KMS-11 (cell line): ENCODE data around the gene FOXP1.

Experiments
- H2AFZ ChIP-seq: fragments of 200-600 bp; sonication (generic); 2 replicates; pipeline ENCODE4 v1.6.1; 2016; ENCODE audit warnings: antibody characterized with exemption, mixed run types, low read depth
- H3K27ac ChIP-seq: fragments of 200-600 bp; sonication (generic); 2 replicates; pipeline ENCODE4 v1.6.1; 2016; ENCODE audit warnings: mild to moderate bottlenecking, mixed run types
- H3K27me3 ChIP-seq: fragments of 200-600 bp; sonication (generic); 2 replicates; pipeline ENCODE4 v1.6.1; 2017; ENCODE audit warnings: mild to moderate bottlenecking, low read depth, mixed run types, moderate library complexity; ENCODE audit not compliant: insufficient read depth
- H3K36me3 ChIP-seq: fragments of 200-600 bp; sonication (generic); 2 replicates; pipeline ENCODE4 v1.6.1; 2017; ENCODE audit warnings: mild to moderate bottlenecking, mixed run types; ENCODE audit not compliant: insufficient read depth
- H3K4me1 ChIP-seq: fragments of 200-600 bp; sonication (generic); 2 replicates; pipeline ENCODE4 v1.6.1; 2016; ENCODE audit warnings: mild to moderate bottlenecking, low read depth, mixed run types; ENCODE audit not compliant: poor library complexity, severe bottlenecking
- H3K4me2 ChIP-seq: fragments of 200-600 bp; sonication (generic); 2 replicates; pipeline ENCODE4 v1.7.0; 2016; ENCODE audit warnings: mild to moderate bottlenecking, mixed run types
- H3K4me3 ChIP-seq: fragments of 200-600 bp; sonication (generic); IDR thresholded peaks from 2 replicates; pipeline ENCODE4 v1.6.1; 2017; ENCODE audit warnings: low read depth, low read length, mixed read lengths; ENCODE audit not compliant: insufficient read depth
- H3K79me2 ChIP-seq: fragments of 200-600 bp; sonication (generic); 2 replicates; pipeline ENCODE4 v1.6.1; 2016; ENCODE audit warnings: low read depth, mixed run types; ENCODE audit not compliant: insufficient read depth
- H3K9ac ChIP-seq: fragments of 200-600 bp; sonication (generic); 2 replicates; pipeline ENCODE4 v1.6.1; 2016; ENCODE audit warnings: mild to moderate bottlenecking, mixed run types
- H4K20me1 ChIP-seq: fragments of 200-600 bp; sonication (generic); 2 replicates; pipeline ENCODE4 v1.6.1; 2016; ENCODE audit warnings: mild to moderate bottlenecking, mixed run types; ENCODE audit not compliant: insufficient read depth
- TF ChIP-seq, protein P1 (sequence below): fragments of 200-600 bp; sonication (generic); conservative IDR thresholded peaks from 2 replicates; pipeline ENCODE4 v1.6.1; 2017; ENCODE audit warnings: low read depth, mild to moderate bottlenecking, antibody characterized with exemption, low read length, moderate library complexity, mixed read lengths

FOXP1 gene

DNA sequence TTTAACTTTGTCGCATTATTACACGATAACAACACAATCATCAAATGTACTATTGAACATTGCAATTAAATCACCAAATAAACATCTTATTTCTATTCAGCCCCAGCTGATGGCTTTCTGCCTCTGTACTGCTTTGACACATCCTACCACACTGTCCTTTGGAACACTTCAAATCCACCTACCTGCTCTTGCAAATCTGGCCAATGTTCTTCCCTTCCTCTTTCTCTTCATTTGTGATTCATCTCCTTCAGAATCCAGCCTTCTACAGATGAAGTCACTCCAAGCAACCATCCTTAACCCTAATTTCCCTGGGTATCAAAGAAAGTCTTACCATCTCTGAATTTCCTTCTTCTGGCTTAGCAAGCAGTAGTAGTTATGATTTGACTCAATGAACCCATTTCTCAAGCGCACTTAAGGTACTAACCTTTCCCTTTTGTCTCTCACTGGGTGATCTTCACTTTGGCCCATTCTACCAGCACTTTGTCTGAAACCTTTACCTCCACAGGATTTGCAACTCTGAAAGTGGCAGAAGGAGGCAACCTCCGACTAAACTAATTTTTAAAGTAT, 502.9 kb downstream of the FOXP1 start:
- TF ChIP-seq, protein P1, sequence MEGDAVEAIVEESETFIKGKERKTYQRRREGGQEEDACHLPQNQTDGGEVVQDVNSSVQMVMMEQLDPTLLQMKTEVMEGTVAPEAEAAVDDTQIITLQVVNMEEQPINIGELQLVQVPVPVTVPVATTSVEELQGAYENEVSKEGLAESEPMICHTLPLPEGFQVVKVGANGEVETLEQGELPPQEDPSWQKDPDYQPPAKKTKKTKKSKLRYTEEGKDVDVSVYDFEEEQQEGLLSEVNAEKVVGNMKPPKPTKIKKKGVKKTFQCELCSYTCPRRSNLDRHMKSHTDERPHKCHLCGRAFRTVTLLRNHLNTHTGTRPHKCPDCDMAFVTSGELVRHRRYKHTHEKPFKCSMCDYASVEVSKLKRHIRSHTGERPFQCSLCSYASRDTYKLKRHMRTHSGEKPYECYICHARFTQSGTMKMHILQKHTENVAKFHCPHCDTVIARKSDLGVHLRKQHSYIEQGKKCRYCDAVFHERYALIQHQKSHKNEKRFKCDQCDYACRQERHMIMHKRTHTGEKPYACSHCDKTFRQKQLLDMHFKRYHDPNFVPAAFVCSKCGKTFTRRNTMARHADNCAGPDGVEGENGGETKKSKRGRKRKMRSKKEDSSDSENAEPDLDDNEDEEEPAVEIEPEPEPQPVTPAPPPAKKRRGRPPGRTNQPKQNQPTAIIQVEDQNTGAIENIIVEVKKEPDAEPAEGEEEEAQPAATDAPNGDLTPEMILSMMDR, result no peak
- Histone ChIP-seq H3K9ac (no peak overlapping the region), H3K79me2 (no peaks in the 10 kb centered on the region), H3K27me3 (no peaks in the 10 kb centered on the region), H3K4me2 (no peak overlapping the region), H4K20me1 (no peaks in the 10 kb centered on the region), H3K36me3 (no peaks in the 10 kb centered on the region), H2AFZ (no peak overlapping the region), H3K4me3 (no peak overlapping the region), H3K4me1 (peaks cover 24% of the 10 kb centered on the region), H3K27ac (no peak overlapping the region)

DNA sequence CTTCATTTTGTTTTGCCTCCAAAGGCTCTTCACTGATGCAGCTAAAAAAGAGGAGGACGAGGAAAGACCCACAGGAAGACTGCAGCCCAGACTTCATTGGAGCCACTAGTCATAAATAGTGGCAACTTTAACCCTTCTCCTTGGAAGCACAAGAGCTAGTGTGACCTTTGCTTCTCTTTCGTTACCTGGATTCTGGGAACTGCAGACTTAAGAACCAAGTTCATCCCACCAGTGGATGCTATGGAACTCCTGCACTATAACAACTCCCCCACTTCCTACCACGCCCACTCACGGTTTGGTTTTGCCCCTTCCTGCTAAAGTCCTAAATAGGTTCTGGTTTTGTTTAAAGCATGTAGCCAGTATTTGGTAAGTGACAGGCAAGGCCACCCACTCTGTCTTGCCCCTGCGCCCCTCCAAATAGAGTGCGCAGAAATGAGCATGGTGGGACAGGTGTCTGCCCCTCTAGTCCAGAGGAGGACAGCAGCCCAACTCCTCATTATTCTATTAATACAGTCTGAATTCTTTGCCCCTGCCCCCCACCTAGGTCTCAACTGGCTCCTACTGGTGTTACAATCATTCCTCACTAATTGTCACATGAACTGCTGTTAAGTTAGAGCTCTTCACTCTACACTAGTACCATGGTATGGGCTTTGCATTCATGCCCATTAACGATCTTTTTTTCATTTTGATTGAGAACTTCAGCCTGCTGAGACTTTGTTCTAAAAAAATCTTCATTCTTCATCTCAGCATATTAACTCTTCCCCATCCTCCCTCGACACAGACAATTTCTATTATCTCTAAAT, 504.6 kb downstream of the FOXP1 start:
- Histone ChIP-seq H3K9ac (no peak overlapping the region), H3K4me1 (peaks cover 10% of the 10 kb centered on the region), H2AFZ (no peak overlapping the region), H4K20me1 (no peaks in the 10 kb centered on the region), H3K4me2 (no peak overlapping the region), H3K27me3 (no peaks in the 10 kb centered on the region), H3K27ac (no peak overlapping the region), H3K4me3 (no peak overlapping the region), H3K79me2 (no peaks in the 10 kb centered on the region), H3K36me3 (no peaks in the 10 kb centered on the region)
- TF ChIP-seq, protein P1, result no peak

DNA sequence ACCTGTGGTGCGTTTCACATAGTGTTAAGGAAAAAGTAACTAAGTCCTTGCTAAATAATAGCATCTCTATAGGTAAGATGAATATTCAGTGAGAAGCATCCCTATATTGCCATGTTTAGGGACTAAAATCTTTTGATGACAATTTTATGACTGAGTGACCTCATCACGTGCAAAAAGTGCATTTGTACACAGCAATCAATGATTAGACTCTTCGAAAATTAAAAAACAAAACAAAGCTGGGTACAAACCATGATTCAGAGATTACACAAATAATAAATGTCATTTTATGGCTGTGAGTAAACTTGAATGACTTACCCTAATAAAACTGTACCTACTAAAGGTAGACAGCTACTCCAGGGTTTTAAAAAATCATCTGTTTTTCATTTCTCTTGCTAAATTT, 505.3 kb downstream of the FOXP1 start:
- Histone ChIP-seq H3K4me3 (no peak overlapping the region), H3K4me1 (peaks cover 3% of the 10 kb centered on the region), H3K36me3 (no peaks in the 10 kb centered on the region), H2AFZ (no peak overlapping the region), H3K9ac (no peak overlapping the region), H3K27me3 (no peaks in the 10 kb centered on the region), H3K27ac (no peak overlapping the region), H3K79me2 (no peaks in the 10 kb centered on the region), H4K20me1 (no peaks in the 10 kb centered on the region), H3K4me2 (no peak overlapping the region)
- TF ChIP-seq, protein P1, result no peak

- Histone ChIP-seq H3K9ac (no peak overlapping the region), H2AFZ (no peak overlapping the region), H3K4me1 (no peaks in the 10 kb centered on the region), H3K27ac (no peak overlapping the region), H4K20me1 (no peaks in the 10 kb centered on the region), H3K79me2 (no peaks in the 10 kb centered on the region), H3K36me3 (no peaks in the 10 kb centered on the region), H3K4me2 (no peak overlapping the region), H3K27me3 (no peaks in the 10 kb centered on the region), H3K4me3 (no peak overlapping the region)
- TF ChIP-seq, protein P1, result no peak
Observed at GRCh38 chr3:71077070-71077469, 506.5 kb downstream of the FOXP1 start.
